HG02642 (cell line): ENCODE results near the gene XIST.
"Not testable (repeated sequence)": the region's sequence is repeated elsewhere in the genome, so short reads cannot be mapped to it uniquely, and the experiment has no call there.

Experiments
- ATAC-seq: cut with Tn5 transposase; IDR thresholded peaks from one replicate; pipeline ENCODE4 v1.9.1; 2021; ENCODE audit warnings: mild to moderate bottlenecking; ENCODE audit not compliant: unreplicated experiment, poor library complexity

XIST gene

GRCh38 chrX:73840120-73840924 is 12.2 kb downstream of the XIST start:
- no peak for ATAC-seq

GRCh38 chrX:73839152-73839551 is 13.4 kb downstream of the XIST start:
- no peak for ATAC-seq

GRCh38 chrX:73838123-73838522 is 14.4 kb downstream of the XIST start:
- no peak for ATAC-seq

- ATAC-seq: no peak
Observed at GRCh38 chrX:73836956-73837477, 15.5 kb downstream of the XIST start.

GRCh38 chrX:73834219-73834618 is 18.3 kb downstream of the XIST start:
- ATAC-seq: no peak

GRCh38 chrX:73832319-73832718 is 20.2 kb downstream of the XIST start:
- ATAC-seq: no peak

- ATAC-seq: no peak
Observed at GRCh38 chrX:73831500-73831899, 21.0 kb downstream of the XIST start.

GRCh38 chrX:73830489-73831414 is 21.8 kb downstream of the XIST start:
- ATAC-seq: no peak

GRCh38 chrX:73829890-73830466 is 22.5 kb downstream of the XIST start:
- no peak for ATAC-seq

- no peak for ATAC-seq
Observed at GRCh38 chrX:73828080-73828720, 24.3 kb downstream of the XIST start.

- no peak for ATAC-seq
Observed at GRCh38 chrX:73827406-73827805, 25.1 kb downstream of the XIST start.

GRCh38 chrX:73826996-73827395 is 25.5 kb downstream of the XIST start:
- no peak for ATAC-seq

GRCh38 chrX:73825569-73825968 is 26.9 kb downstream of the XIST start:
- ATAC-seq: no peak

GRCh38 chrX:73823473-73824004 is 29.0 kb downstream of the XIST start:
- no peak for ATAC-seq

- ATAC-seq: no peak
Observed at GRCh38 chrX:73822775-73823174, 29.7 kb downstream of the XIST start.

GRCh38 chrX:73821921-73822559 is 30.5 kb downstream of the XIST start:
- no peak for ATAC-seq

GRCh38 chrX:73819864-73820558 is 32.5 kb downstream of the XIST start:
- ATAC-seq: not testable (repeated sequence)

GRCh38 chrX:73818200-73819116 is 34.1 kb downstream of the XIST start:
- no peak for ATAC-seq
